WERI-Rb-1 (cell line): ENCODE data around the gene CUX1.

ENCODE experiments used
- DNase-seq: peaks from one replicate; pipeline ENCODE4 v3.0.0-alpha.2; 2020
- H3K27ac ChIP-seq: fragments of 250-450 bp; sonication (Bioruptor Pico); 2 replicates; pipeline ENCODE4 v1.5.1; 2020; ENCODE audit warnings: mild to moderate bottlenecking, moderate library complexity
- H3K27me3 ChIP-seq: fragments of 250-450 bp; sonication (Bioruptor Pico); 2 replicates; pipeline ENCODE4 v1.5.1; 2021; ENCODE audit warnings: mild to moderate bottlenecking, low read depth, moderate library complexity; ENCODE audit not compliant: insufficient read depth, severe bottlenecking
- H3K36me3 ChIP-seq: fragments of 250-450 bp; sonication (Bioruptor Pico); 2 replicates; pipeline ENCODE4 v1.5.1; 2020; ENCODE audit warnings: mild to moderate bottlenecking, moderate library complexity
- H3K4me3 ChIP-seq: 2 replicates; pipeline ENCODE4 v1.5.1; 2011; ENCODE audit warnings: low read depth, mild to moderate bottlenecking, control low read depth, low read length
- H3K9me3 ChIP-seq: fragments of 250-450 bp; sonication (Bioruptor Pico); 2 replicates; pipeline ENCODE4 v1.5.1; 2021; ENCODE audit warnings: mild to moderate bottlenecking, moderate library complexity; ENCODE audit not compliant: severe bottlenecking
- CTCF ChIP-seq: IDR thresholded peaks from 2 replicates; pipeline ENCODE4 v1.5.1; 2011; ENCODE audit warnings: low read depth, mild to moderate bottlenecking, control low read depth, inconsistent platforms, low read length

The CUX1 gene

GRCh38 chr7:102216573-102217314 lies 399.3 kb downstream of the CUX1 start:
- Histone ChIP-seq H3K27ac (no peak overlapping the region), H3K27me3 (no peaks in the 10 kb centered on the region), H3K4me3 (no peak overlapping the region), H3K36me3 (peaks cover 3% of the 10 kb centered on the region), H3K9me3 (no peaks in the 10 kb centered on the region)
- no peak for DNase-seq
- TF ChIP-seq CTCF, result no peak

DNA sequence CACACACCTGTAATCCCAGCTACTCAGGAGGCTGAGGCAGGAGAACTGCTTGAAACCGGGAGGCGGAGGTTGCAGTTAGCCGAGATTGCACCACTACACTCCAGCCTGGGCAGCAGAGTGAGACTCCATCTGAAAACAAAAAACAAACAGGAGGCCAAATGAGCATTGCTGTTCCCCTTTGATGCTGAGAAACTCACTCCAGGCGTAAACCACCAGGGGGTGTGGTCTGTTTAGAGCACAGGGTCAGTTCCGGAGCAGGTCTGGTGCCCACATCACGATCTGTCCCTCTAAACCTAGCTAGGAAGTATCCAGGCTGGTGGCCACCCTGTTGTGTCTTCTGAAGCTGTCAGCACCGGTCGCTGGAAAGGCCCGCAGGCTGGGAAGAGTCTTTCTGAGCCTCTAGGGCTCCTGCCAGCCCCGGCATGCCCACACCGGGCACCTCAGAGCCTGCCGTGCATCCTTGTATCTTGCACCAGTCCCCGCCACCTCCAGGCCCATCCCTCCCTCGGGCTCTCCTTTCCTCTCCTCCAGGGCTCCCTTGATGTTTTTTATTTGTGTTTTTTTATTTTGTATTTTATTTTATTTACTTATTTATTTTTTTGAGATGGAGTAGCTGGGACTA lies 402.9 kb downstream of the CUX1 start:
- no peak overlapping the region for H3K4me3 ChIP-seq
- no peak overlapping the region for H3K27ac ChIP-seq
- TF ChIP-seq CTCF, result no peak
- H3K27me3 ChIP-seq, result no peaks in the 10 kb centered on the region
- no peaks in the 10 kb centered on the region for H3K9me3 ChIP-seq
- DNase-seq, result no peak
- H3K36me3 ChIP-seq, result no peaks in the 10 kb centered on the region; the same call in 1 of the 2 replicates

GRCh38 chr7:102220960-102221800 lies 403.8 kb downstream of the CUX1 start:
- H3K27me3 ChIP-seq, result no peaks in the 10 kb centered on the region
- no peak for DNase-seq
- TF ChIP-seq CTCF, result no peak
- H3K27ac ChIP-seq, result no peak overlapping the region
- no peaks in the 10 kb centered on the region; the same call in 1 of the 2 replicates for H3K36me3 ChIP-seq
- H3K4me3 ChIP-seq, result no peak overlapping the region
- no peaks in the 10 kb centered on the region for H3K9me3 ChIP-seq

DNA sequence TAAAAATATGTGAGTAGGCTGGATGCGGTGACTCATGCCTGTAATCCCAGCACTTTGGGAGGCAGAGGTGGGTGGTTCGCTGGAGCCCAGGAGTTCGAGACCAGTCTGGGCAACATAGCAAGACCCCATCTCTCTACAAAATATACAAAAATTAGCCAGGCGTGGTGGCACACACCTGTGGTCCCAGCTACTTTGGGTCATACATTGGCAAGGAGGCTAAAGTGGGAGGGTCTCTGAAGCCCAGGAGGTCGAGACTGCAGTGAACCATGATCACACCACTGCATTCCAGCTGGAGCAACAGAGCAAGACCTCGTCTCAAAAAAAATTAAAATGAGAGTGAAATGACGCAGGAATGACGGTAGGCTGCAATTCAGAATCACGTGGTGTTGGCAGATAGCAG lies 404.5 kb downstream of the CUX1 start:
- no peak overlapping the region for H3K27ac ChIP-seq
- no peaks in the 10 kb centered on the region for H3K9me3 ChIP-seq
- TF ChIP-seq CTCF, result no peak
- no peak for DNase-seq
- no peaks in the 10 kb centered on the region for H3K27me3 ChIP-seq
- H3K36me3 ChIP-seq, result no peaks in the 10 kb centered on the region; the same call in 1 of the 2 replicates
- no peak overlapping the region for H3K4me3 ChIP-seq

- TF ChIP-seq CTCF, result no peak
- H3K36me3 ChIP-seq, result no peaks in the 10 kb centered on the region; the same call in 1 of the 2 replicates
- H3K27me3 ChIP-seq, result no peaks in the 10 kb centered on the region
- H3K27ac ChIP-seq, result no peak overlapping the region
- no peak overlapping the region for H3K4me3 ChIP-seq
- no peak for DNase-seq
- H3K9me3 ChIP-seq, result no peaks in the 10 kb centered on the region
Observed at GRCh38 chr7:102222445-102222844, 405.0 kb downstream of the CUX1 start.
